ENCODE measurements around the gene TMEM120B. TPM values are rescaled to one million over a fixed set of nuclear protein-coding genes. Genes with fewer than 3 reads are reported as not detected.

Gene TMEM120B
- total RNA-seq, 2 donors from 2014 or later, result 7.3 to 8.8 TPM

DNA sequence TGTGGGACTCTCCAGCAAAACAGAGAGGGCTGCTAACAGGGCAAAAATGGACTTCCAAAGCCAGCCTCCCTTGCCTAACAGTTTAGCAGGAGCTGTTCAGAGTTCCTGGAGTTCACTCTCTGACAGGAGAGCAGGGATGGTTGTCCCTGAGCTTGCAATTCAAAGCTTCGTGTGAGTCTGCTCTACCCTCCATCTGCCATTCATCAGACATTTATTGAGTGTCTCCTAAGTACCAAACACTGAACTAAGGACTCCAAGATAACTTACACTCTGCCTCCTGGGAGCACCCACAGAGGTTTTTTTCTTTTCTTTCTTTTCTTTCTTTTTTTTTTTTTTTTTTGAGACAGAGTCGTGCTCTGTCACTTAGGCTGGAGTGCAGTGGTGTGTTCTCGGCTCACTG, 52.3 kb downstream of the TMEM120B start:
- H3K4me1 ChIP-seq (ENCODE audit: control insufficient read depth in 1 of 2, low read depth in 2 of 2), result peaks cover 11 to 43% of the 10 kb centered on the region in 2 donors
- H3K27ac ChIP-seq, result no peak overlapping the region
- DNase-seq (ENCODE audit: low spot score), result no peak
- H3K9me3 ChIP-seq, result no peaks in the 10 kb centered on the region
- no peak overlapping the region for H3K4me3 ChIP-seq
- no peaks in the 10 kb centered on the region for H3K27me3 ChIP-seq (replicated peaks; ENCODE audit: insufficient read depth)
- TF ChIP-seq, protein P1, sequence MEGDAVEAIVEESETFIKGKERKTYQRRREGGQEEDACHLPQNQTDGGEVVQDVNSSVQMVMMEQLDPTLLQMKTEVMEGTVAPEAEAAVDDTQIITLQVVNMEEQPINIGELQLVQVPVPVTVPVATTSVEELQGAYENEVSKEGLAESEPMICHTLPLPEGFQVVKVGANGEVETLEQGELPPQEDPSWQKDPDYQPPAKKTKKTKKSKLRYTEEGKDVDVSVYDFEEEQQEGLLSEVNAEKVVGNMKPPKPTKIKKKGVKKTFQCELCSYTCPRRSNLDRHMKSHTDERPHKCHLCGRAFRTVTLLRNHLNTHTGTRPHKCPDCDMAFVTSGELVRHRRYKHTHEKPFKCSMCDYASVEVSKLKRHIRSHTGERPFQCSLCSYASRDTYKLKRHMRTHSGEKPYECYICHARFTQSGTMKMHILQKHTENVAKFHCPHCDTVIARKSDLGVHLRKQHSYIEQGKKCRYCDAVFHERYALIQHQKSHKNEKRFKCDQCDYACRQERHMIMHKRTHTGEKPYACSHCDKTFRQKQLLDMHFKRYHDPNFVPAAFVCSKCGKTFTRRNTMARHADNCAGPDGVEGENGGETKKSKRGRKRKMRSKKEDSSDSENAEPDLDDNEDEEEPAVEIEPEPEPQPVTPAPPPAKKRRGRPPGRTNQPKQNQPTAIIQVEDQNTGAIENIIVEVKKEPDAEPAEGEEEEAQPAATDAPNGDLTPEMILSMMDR (IDR thresholded peaks at IDR 0.05), result no peak
- H3K36me3 ChIP-seq, result no peaks in the 10 kb centered on the region
- ATAC-seq (ENCODE audit: insufficient number of reproducible peaks, low FRiP score, low read depth), result no peak

DNA sequence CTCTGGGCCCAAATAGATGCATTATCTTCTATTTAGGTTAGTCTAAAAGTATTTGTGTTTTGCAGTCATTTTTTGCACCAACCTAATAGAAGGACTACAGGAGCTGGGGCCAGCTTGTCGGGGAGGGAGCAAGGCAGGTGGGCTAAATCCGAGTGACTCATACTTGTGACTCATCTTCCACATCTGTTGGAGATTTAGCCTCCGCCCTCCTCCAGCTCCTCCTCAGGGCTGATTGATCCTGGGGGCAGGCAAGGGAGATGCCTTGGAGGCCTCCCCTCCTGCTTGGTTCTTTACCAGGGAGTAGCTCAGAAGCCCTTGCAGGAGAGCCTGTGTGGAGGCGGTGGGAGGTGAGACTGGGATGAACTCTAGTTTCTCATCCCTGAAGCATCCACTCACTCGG, 53.0 kb downstream of the TMEM120B start:
- TF ChIP-seq, protein P1 (IDR thresholded peaks at IDR 0.05), result no peak
- H3K4me3 ChIP-seq, result no peak overlapping the region
- no peak for ATAC-seq (ENCODE audit: insufficient number of reproducible peaks, low FRiP score, low read depth)
- peaks cover 11 to 43% of the 10 kb centered on the region in 2 donors for H3K4me1 ChIP-seq (ENCODE audit: control insufficient read depth in 1 of 2, low read depth in 2 of 2)
- no peaks in the 10 kb centered on the region for H3K27me3 ChIP-seq (replicated peaks; ENCODE audit: insufficient read depth)
- no peak overlapping the region for H3K27ac ChIP-seq
- DNase-seq (ENCODE audit: low spot score), result no peak
- H3K9me3 ChIP-seq, result no peaks in the 10 kb centered on the region
- H3K36me3 ChIP-seq, result no peaks in the 10 kb centered on the region

DNA sequence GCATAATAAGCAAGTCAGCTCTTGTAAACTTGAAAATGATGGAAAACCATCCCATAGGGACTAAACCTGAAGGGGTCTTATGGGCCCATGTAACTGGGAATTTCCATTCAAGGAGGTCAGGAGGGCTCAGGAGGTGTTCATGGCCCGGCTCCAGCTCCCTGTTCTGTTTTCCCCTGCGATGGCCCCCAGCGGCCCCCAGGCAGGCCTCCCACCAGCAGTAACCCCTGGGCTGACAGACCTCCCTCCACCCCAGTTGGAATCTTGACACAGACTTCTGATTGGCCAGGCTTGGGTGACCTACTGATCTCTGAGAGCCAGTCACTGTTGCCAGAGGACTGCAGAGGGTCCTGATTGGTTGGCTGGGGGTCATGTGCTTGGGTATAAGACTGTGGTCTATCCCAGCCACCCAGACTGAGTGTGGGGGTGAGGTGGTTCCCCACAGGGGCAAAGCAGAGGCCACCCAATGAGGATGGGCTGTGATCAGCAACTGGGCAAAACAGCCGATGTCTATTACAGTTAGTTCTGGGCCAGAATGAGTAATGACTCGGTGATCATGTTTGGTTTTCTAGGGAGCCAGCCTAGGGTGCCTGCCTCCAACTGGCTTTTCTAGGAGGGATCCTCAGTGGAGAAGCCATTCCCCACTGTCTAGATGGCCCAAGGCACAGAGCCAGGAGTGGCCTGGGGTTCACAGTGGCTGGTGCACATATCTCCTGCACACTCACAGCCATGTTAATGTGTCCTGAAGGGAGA, 53.9 kb downstream of the TMEM120B start:
- peaks cover 11 to 42% of the 10 kb centered on the region in 2 donors for H3K4me1 ChIP-seq (ENCODE audit: control insufficient read depth in 1 of 2, low read depth in 2 of 2)

DNA sequence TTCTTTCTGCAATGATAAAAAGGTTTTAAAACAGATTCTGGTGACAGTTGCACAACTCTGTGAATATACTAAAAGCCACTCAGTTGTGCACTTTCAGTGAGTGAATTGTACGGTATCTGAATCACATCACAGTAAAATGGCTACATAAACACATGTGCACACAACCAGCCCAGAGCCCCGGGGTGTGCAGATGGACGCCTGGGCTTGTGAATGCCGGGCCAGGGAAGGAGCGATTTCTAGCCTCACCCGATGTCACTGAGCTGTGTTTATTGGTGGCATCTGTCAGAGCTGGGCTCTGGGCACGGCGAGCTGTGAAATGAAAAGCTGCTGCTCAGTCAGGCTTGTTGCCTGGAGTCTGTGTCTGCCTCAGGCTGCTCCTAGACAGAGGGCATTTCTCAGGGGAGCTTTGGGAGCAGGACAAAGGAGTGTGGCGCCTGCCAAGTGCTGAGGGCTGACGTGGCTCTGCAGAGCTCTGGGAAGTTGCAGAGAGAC, 55.0 kb downstream of the TMEM120B start:
- TF ChIP-seq, protein P1 (IDR thresholded peaks at IDR 0.05), result no peak
- ATAC-seq (ENCODE audit: insufficient number of reproducible peaks, low FRiP score, low read depth) (peak; percentile 57), DNase-seq (ENCODE audit: low spot score) (no peak)
- Histone ChIP-seq H3K4me1 (ENCODE audit: control insufficient read depth in 1 of 2, low read depth in 2 of 2) (peaks cover 11 to 31% of the 10 kb centered on the region in 2 donors), H3K4me3 (no peak overlapping the region), H3K9me3 (no peaks in the 10 kb centered on the region), H3K36me3 (no peaks in the 10 kb centered on the region), H3K27ac (peak overlapping the region; percentile 4 to 9), H3K27me3 (replicated peaks; ENCODE audit: insufficient read depth) (no peaks in the 10 kb centered on the region)

More for the DNA sequence above, 53.9 kb downstream of the TMEM120B start:
- TF ChIP-seq, protein P1 (IDR thresholded peaks at IDR 0.05), result no peak
- Histone ChIP-seq H3K27ac (no peak overlapping the region), H3K27me3 (replicated peaks; ENCODE audit: insufficient read depth) (no peaks in the 10 kb centered on the region), H3K36me3 (no peaks in the 10 kb centered on the region), H3K4me3 (no peak overlapping the region), H3K9me3 (no peaks in the 10 kb centered on the region)
- DNase-seq (ENCODE audit: low spot score), result no peak
- no peak for ATAC-seq (ENCODE audit: insufficient number of reproducible peaks, low FRiP score, low read depth)

DNA sequence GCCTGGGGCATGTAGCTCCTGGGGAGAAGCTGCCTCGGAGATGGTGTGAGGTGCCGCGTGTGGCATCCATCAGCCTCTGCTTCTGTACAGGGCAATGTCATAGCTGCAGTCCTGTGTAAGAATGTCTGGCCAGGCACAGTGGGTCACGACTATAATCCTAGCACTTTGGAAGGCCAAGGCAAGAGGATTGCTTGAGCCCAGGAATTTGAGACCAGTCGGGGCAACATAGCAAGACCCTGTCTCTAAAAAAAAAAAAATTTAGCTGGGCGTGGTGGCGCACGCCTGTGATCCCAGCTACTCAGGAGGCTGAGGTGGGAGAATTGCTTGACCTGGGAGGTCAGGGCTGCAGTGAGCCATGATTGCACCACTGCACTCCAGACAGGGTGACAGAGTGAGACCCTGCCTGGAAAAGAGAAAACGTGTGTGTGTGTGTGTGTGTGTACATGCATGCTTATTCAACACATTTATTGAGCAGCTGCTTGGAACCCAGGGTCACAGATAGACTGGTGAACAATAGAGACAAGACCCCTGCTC, 56.8 kb downstream of the TMEM120B start:
- Histone ChIP-seq H3K4me1 (ENCODE audit: control insufficient read depth in 1 of 2, low read depth in 2 of 2) (peaks cover 11 to 37% of the 10 kb centered on the region in 2 donors), H3K36me3 (no peaks in the 10 kb centered on the region), H3K9me3 (no peaks in the 10 kb centered on the region), H3K27me3 (replicated peaks; ENCODE audit: insufficient read depth) (no peaks in the 10 kb centered on the region), H3K4me3 (no peak overlapping the region), H3K27ac (no peak overlapping the region)
- ATAC-seq (ENCODE audit: insufficient number of reproducible peaks, low FRiP score, low read depth), result no peak
- no peak for DNase-seq (ENCODE audit: low spot score)
- TF ChIP-seq, protein P1 (IDR thresholded peaks at IDR 0.05), result no peak

Data from thoracic aorta (tissue), 2 donors.